Kidney (tissue), 14 donors: Measurements from ENCODE around the gene DSCAM. TPM values are rescaled to one million over a fixed set of nuclear protein-coding genes. Genes with fewer than 3 reads are reported as not detected.

Source experiments
- DNase-seq, 5 donors: peaks; one replicate each; pipeline ENCODE4 v3.0.0-alpha.2; 2013 to 2020
- FAIRE-seq: peaks from 2 replicates; lab custom pipeline; 2012; peaks lifted over from hg19 to GRCh38; lab: Jason Lieb, UNC
- H3K27ac ChIP-seq, 2 donors: one replicate each; pipeline ENCODE4 v1.7.0; 2013; ENCODE audit warnings: low read depth in 2 of 2, low read length in 2 of 2, inconsistent platforms in 1 of 2
- H3K27me3 ChIP-seq: one replicate; pipeline ENCODE4 v1.7.1; 2013; ENCODE audit warnings: low read length, inconsistent platforms; ENCODE audit not compliant: control insufficient read depth, insufficient read depth
- H3K36me3 ChIP-seq, 3 donors: one replicate each; pipeline versions ENCODE4 v1.7.0 to v1.7.1; 2013; ENCODE audit warnings: low read length in 3 of 3, control low read depth in 1 of 3, inconsistent platforms in 1 of 3; ENCODE audit not compliant: insufficient read depth in 3 of 3, control insufficient read depth in 2 of 3
- H3K4me1 ChIP-seq, 3 donors: one replicate each; pipeline versions ENCODE4 v1.7.0 to v1.7.1; 2013; ENCODE audit warnings: low read length in 3 of 3, inconsistent platforms in 1 of 3, low read depth in 1 of 3; ENCODE audit not compliant: control insufficient read depth in 2 of 3, insufficient read depth in 2 of 3
- H3K4me3 ChIP-seq, 3 donors: one replicate each; pipeline versions ENCODE4 v1.7.0 to v1.8.1; 2013; ENCODE audit warnings: low read length in 3 of 3, control low read depth in 1 of 3, inconsistent platforms in 1 of 3
- H3K9ac ChIP-seq, 3 donors: one replicate each; pipeline versions ENCODE4 v1.7.0 to v1.7.1; 2013; ENCODE audit warnings: low read length in 3 of 3, control low read depth in 1 of 3, inconsistent platforms in 1 of 3
- H3K9me3 ChIP-seq, 3 donors: one replicate each; pipeline versions ENCODE4 v1.7.0 to v1.7.1; 2013; ENCODE audit warnings: low read length in 3 of 3, control low read depth in 1 of 3, inconsistent platforms in 1 of 3; ENCODE audit not compliant: control insufficient read depth in 2 of 3, insufficient read depth in 1 of 3
- intact Hi-C: fragments of 100-400 bp; cut with DNase I; formaldehyde crosslinking; loops from one replicate; pipeline ENCODE4 v1.11.1; 2022
- polyA plus RNA-seq: library from polyadenylated mRNA; stranded (reverse); fragments of 350-450 nt; fragmentation: Illumina TruSeq; extraction: RNeasy Lipid Tissue Mini Kit (QIAGEN cat#74804); gene quantifications from one replicate; pipeline ENCODE4 v1.2.3, GENCODE V29; 2014; ENCODE audit warnings: low read depth, low replicate concordance; ENCODE audit not compliant: insufficient read depth
- total RNA-seq: library from RNA; stranded (reverse); fragmentation: NEBNext Ultra II Directional; extraction: Animal tissue kit (Norgen Biotek cat#: 25700); gene quantifications from one replicate; pipeline ENCODE4 v1.2.1, GENCODE V29; 2021
- TF ChIP-seq, protein P1 (sequence below): IDR thresholded peaks from 3 replicates; pipeline ENCODE4 v1.5.1; 2012; ENCODE audit warnings: mild to moderate bottlenecking, moderate library complexity, borderline replicate concordance; ENCODE audit not compliant: insufficient read depth; ENCODE audit errors: extremely low read depth
- donor health status: control.
- donor health status: control.
- donor health status: control.
- donor health status: control.
- donor health status: control.
- donor health status: DM: yes; HTN: yes; CAD: no.
- donor health status: Normal renal cell carcinoma (clear cell type).

Gene DSCAM
- total and polyA plus RNA-seq, 2 donors from 2014 or later, result not detected

GRCh38 chr21:40759061-40759460 is 87.9 kb downstream of the DSCAM start:
- Histone ChIP-seq H3K9ac (no peak overlapping the region), H3K27ac (no peak overlapping the region), H3K9me3 (no peaks in the 10 kb centered on the region), H3K4me1 (no peaks in the 10 kb centered on the region), H3K27me3 (no peaks in the 10 kb centered on the region), H3K4me3 (no peak overlapping the region), H3K36me3 (no peaks in the 10 kb centered on the region)
- intact Hi-C loops, result no loop called here
- TF ChIP-seq, protein P1, sequence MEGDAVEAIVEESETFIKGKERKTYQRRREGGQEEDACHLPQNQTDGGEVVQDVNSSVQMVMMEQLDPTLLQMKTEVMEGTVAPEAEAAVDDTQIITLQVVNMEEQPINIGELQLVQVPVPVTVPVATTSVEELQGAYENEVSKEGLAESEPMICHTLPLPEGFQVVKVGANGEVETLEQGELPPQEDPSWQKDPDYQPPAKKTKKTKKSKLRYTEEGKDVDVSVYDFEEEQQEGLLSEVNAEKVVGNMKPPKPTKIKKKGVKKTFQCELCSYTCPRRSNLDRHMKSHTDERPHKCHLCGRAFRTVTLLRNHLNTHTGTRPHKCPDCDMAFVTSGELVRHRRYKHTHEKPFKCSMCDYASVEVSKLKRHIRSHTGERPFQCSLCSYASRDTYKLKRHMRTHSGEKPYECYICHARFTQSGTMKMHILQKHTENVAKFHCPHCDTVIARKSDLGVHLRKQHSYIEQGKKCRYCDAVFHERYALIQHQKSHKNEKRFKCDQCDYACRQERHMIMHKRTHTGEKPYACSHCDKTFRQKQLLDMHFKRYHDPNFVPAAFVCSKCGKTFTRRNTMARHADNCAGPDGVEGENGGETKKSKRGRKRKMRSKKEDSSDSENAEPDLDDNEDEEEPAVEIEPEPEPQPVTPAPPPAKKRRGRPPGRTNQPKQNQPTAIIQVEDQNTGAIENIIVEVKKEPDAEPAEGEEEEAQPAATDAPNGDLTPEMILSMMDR, result no peak
- FAIRE-seq (no peak), DNase-seq (no peak)

DNA sequence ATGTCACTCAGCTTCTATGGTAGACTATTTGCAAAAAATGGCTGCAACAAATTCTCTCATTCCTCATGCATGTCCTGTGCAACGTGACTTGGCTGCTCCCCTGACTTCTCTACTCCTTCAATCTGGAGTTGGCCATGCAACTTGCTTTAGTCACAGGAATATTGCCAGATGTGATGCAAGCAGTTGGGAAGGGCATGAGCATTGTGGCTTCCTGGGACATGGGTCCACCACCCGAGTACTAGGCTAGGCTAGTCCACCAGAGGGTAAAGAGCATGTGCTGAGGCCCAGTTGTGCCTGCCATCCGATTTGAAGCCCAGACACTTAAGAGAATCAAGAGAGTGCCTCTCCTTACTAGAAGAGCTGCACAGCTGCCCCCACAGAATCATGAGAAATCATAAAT is 89.6 kb downstream of the DSCAM start:
- H3K27me3 ChIP-seq, result no peaks in the 10 kb centered on the region
- TF ChIP-seq, protein P1, result no peak
- FAIRE-seq (no peak), DNase-seq (no peak)
- H3K9me3 ChIP-seq, result no peaks in the 10 kb centered on the region
- no peaks in the 10 kb centered on the region for H3K4me1 ChIP-seq
- H3K27ac ChIP-seq, result no peak overlapping the region
- intact Hi-C loops, result no loop called here
- H3K4me3 ChIP-seq, result no peak overlapping the region
- no peaks in the 10 kb centered on the region for H3K36me3 ChIP-seq
- H3K9ac ChIP-seq, result no peak overlapping the region

DNA sequence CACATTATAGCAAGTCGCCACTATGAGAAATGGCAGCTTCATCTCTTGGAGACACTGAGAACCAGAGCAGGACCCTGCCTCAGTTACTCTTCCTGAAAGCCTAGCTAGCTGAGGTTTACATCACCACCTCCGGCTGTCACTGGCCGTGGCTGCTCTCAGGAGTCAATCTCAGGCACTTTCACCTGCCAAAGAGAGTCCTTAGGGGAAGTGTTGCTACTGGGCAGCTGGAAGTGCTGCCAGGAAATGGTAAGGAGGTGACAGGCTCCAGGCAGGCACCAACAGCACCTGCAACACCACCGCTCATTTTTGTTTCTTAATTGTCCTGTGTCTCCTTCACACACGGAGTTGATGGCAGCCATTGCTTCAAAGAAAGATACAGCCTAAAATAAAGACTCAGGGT is 92.5 kb downstream of the DSCAM start:
- Histone ChIP-seq H3K4me3 (no peak overlapping the region), H3K36me3 (no peaks in the 10 kb centered on the region), H3K4me1 (no peaks in the 10 kb centered on the region), H3K27me3 (no peaks in the 10 kb centered on the region), H3K9ac (no peak overlapping the region), H3K9me3 (no peaks in the 10 kb centered on the region), H3K27ac (no peak overlapping the region)
- DNase-seq (no peak), FAIRE-seq (no peak)
- TF ChIP-seq, protein P1, result no peak
- intact Hi-C loops, result no loop called here

- Histone ChIP-seq H3K9me3 (no peaks in the 10 kb centered on the region), H3K27me3 (no peaks in the 10 kb centered on the region), H3K27ac (no peak overlapping the region), H3K36me3 (no peaks in the 10 kb centered on the region), H3K4me1 (no peaks in the 10 kb centered on the region), H3K4me3 (no peak overlapping the region), H3K9ac (no peak overlapping the region)
- intact Hi-C loops, result no loop called here
- DNase-seq (no peak), FAIRE-seq (no peak)
- TF ChIP-seq, protein P1, result no peak
These were observed 93.2 kb downstream of the DSCAM start for GRCh38 chr21:40753756-40754155.
